C4-2B (cell line): ENCODE results near the gene ITGAV.

ENCODE experiments used
- CTCF ChIP-seq: fragments of 450-650 bp; conservative IDR thresholded peaks from 2 replicates; pipeline ENCODE4 v1.5.1; 2017; ENCODE audit warnings: mild to moderate bottlenecking
- ZFX ChIP-seq: fragments of 450-650 bp; IDR thresholded peaks from 2 replicates; pipeline ENCODE4 v1.6.1; 2017

DNA sequence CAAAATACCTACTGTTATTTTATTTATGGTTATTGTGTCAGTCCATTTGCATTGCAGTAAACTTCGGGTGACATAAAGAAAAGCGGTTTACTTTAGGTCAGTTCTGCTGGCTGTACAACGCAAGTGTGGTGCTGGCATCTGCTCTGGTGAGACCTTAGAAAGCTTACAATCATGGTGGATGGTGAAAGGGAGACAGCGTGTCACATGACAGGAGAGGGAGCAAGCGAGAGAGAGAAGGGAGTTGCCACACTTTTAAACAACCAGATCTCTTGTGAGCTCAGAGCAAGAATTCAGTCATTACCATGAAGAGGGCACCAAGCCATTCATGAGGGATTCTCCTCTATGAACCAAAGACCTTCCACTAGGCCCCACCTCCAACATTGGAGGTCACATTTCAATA is 102.0 kb downstream of the ITGAV start:
- no peak for TF ChIP-seq CTCF
- TF ChIP-seq ZFX: no peak
